B cell (primary cell): ENCODE measurements around the gene VAMP8. TPM values are rescaled to one million over a fixed set of nuclear protein-coding genes. Genes with fewer than 3 reads are reported as not detected.

ENCODE experiments used
- ATAC-seq: fragments of 200-7000 bp; cut with Tn5 transposase; one replicate; pipeline ENCODE4 v1.10.0; 2021; ENCODE audit warnings: low read depth, mild to moderate bottlenecking, moderate number of reproducible peaks, moderate library complexity
- CTCF ChIA-PET: fragments of 350-600 bp; sonication (Branson Sonifier 250); formaldehyde crosslinking; loops from one replicate; lab custom pipeline; 2021; ENCODE audit warnings: antibody characterized with exemption, inconsistent platforms; lab: Charles Lee
- POLR2A ChIA-PET: fragments of 350-600 bp; sonication (Branson Sonifier 250); formaldehyde crosslinking; loops from one replicate; lab custom pipeline; 2021; ENCODE audit warnings: antibody characterized with exemption; lab: Charles Lee
- DNase-seq: peaks from one replicate; pipeline ENCODE4 v3.0.0; 2013
- H2AFZ ChIP-seq: 2 replicates; pipeline ENCODE4 v1.6.1; 2012; ENCODE audit warnings: mild to moderate bottlenecking, low read depth, low read length; ENCODE audit not compliant: insufficient read depth, poor library complexity, severe bottlenecking
- H3K27ac ChIP-seq, 2 donors: 1 replicate in 1 of 2; 2 replicates in 1 of 2; pipeline ENCODE4 v1.5.1; 2012 to 2013; ENCODE audit warnings: low read length in 2 of 2, mild to moderate bottlenecking in 2 of 2, moderate library complexity in 1 of 2
- H3K27me3 ChIP-seq, 4 experiments: fragments of 200-600 bp in 1 of 4; sonication (generic) in 1 of 4; replicated peaks in 1 of 4; 1 replicate in 2 of 4; 2 replicates in 2 of 4; pipeline versions ENCODE4 v1.6.1 to v1.7.0; 2013 to 2016; ENCODE audit warnings: low read length in 3 of 4, mild to moderate bottlenecking in 2 of 4, mixed read lengths in 1 of 4, moderate library complexity in 1 of 4; ENCODE audit not compliant: insufficient read depth in 4 of 4, control insufficient read depth in 3 of 4; ENCODE audit errors: control extremely low read depth in 1 of 4
- H3K36me3 ChIP-seq, 2 experiments: replicated peaks in 1 of 2; 1 replicate in 1 of 2; 2 replicates in 1 of 2; pipeline versions ENCODE4 v1.6.1 to v1.7.1; 2013; ENCODE audit warnings: low read length in 1 of 2; ENCODE audit not compliant: insufficient read depth in 2 of 2, control insufficient read depth in 1 of 2; ENCODE audit errors: control extremely low read depth in 1 of 2, extremely low read depth in 1 of 2
- H3K4me1 ChIP-seq, 2 donors: fragments of 200-600 bp in 1 of 2; sonication (generic) in 1 of 2; 1 replicate in 1 of 2; 2 replicates in 1 of 2; pipeline versions ENCODE4 v1.5.1 to v1.6.1; 2013 to 2017; ENCODE audit warnings: low read length in 2 of 2; ENCODE audit not compliant: control insufficient read depth in 2 of 2, insufficient read depth in 2 of 2
- H3K4me2 ChIP-seq: replicated peaks from 2 replicates; pipeline ENCODE3; 2012; ENCODE audit warnings: mild to moderate bottlenecking, low read depth, low read length; ENCODE audit not compliant: poor library complexity, severe bottlenecking
- H3K4me3 ChIP-seq, 5 experiments: fragments of 200-600 bp in 1 of 5; sonication (generic) in 1 of 5; 1 replicate in 3 of 5; 2 replicates in 2 of 5; pipeline versions ENCODE4 v1.5.1 to v1.7.0; 2011 to 2016; ENCODE audit warnings: low read length in 4 of 5, mild to moderate bottlenecking in 4 of 5, low read depth in 2 of 5, control low read depth in 1 of 5, moderate library complexity in 1 of 5; ENCODE audit not compliant: insufficient read depth in 1 of 5; ENCODE audit errors: control extremely low read depth in 1 of 5, extremely low read depth in 1 of 5
- H3K79me2 ChIP-seq: fragments of 200-600 bp; sonication (generic); one replicate; pipeline ENCODE4 v1.6.0; 2016; ENCODE audit warnings: low read length; ENCODE audit not compliant: control insufficient read depth, insufficient read depth
- H3K9ac ChIP-seq: fragments of 200-600 bp; sonication (generic); 2 replicates; pipeline ENCODE4 v1.6.1; 2017; ENCODE audit warnings: mild to moderate bottlenecking, low read length, moderate library complexity
- H3K9me3 ChIP-seq, 3 donors: one replicate each; pipeline versions ENCODE4 v1.6.1 to v1.7.1; 2013; ENCODE audit warnings: low read length in 2 of 3; ENCODE audit not compliant: control insufficient read depth in 2 of 3, insufficient read depth in 1 of 3; ENCODE audit errors: control extremely low read depth in 1 of 3
- H4K20me1 ChIP-seq: 2 replicates; pipeline ENCODE4 v1.6.0; 2012; ENCODE audit warnings: mild to moderate bottlenecking, low read length; ENCODE audit not compliant: insufficient read depth, control insufficient read depth, poor library complexity, severe bottlenecking
- H3K27ac Mint-ChIP-seq: one replicate; pipeline ENCODE4 v1.8.0; 2021; ENCODE audit warnings: mixed read lengths
- H3K27me3 Mint-ChIP-seq: one replicate; pipeline ENCODE4 v1.8.0; 2021; ENCODE audit warnings: mixed read lengths
- H3K4me1 Mint-ChIP-seq: one replicate; pipeline ENCODE4 v1.8.0; 2021; ENCODE audit warnings: mixed read lengths
- H3K4me3 Mint-ChIP-seq: one replicate; pipeline ENCODE4 v1.8.0; 2021; ENCODE audit warnings: mixed read lengths
- H3K9me3 Mint-ChIP-seq: one replicate; pipeline ENCODE4 v1.8.0; 2022; ENCODE audit warnings: mixed read lengths; ENCODE audit not compliant: insufficient read depth
- EZH2 ChIP-seq: IDR thresholded peaks from 2 replicates; pipeline ENCODE4 v1.6.1; 2012; ENCODE audit warnings: borderline replicate concordance, low read depth, mild to moderate bottlenecking, moderate library complexity, low read length; ENCODE audit not compliant: insufficient read depth, poor library complexity, severe bottlenecking
- WGBS: methylation state at CpG from one replicate; pipeline ENCODE4 v1.1.5; 2013; ENCODE audit warnings: missing lambda C conversion rate; ENCODE audit not compliant: insufficient coverage; 5-methylcytosine and 5-hydroxymethylcytosine counted together
- intact Hi-C: fragments of 100-400 bp; cut with micrococcal nuclease; formaldehyde crosslinking; loops from one replicate; pipeline ENCODE4 v1.10.0; 2022
- polyA plus RNA-seq: library from polyadenylated mRNA; depleted of rRNA; stranded (reverse); fragments of >200 nt; gene quantifications from 2 replicates; pipeline ENCODE4 v1.2.3, GENCODE V29; 2012
- total RNA-seq, 2 donors: library from RNA; stranded (reverse); fragments of 120-200 nt in 1 of 2; gene quantifications; 1 replicate in 1 of 2; 2 replicates in 1 of 2; pipeline versions ENCODE4 v1.2.3 to v1.2.4, GENCODE V29; 2013 to 2022
- TF ChIP-seq, protein P1 (sequence below): fragments of 200-600 bp; IDR thresholded peaks from one replicate; pipeline ENCODE4 v1.8.0; 2022; ENCODE audit warnings: antibody characterized with exemption, mild to moderate bottlenecking

The VAMP8 gene
- total and polyA plus RNA-seq, 2 donors (not counting 1 experiment from before 2014, with no cell fraction given), result 68.7 to 73.8 TPM

DNA sequence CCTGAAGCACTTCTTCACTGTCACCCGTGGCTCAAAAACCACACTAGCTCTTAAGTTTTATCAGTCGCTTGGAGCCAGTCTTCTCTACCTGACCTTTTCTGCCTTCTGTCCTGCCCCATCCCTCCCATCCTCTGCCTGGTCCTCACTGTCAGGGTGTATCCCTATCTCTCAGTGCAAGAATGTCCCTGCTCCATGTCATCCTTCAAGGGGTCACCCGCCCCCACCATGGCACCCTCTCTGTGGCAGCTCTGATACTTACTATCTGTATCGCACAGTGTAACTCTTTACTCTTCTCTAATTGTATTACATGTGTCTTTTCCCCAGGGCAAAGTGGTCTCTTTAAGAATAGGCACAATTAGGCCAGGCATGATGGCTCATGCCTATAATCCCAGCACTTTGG is 11.3 kb downstream of the VAMP8 start:
- Mint-ChIP-seq H3K27ac (no peak overlapping the region), H3K9me3 (no peaks in the 10 kb centered on the region), H3K27me3 (no peaks in the 10 kb centered on the region), H3K4me3 (no peak overlapping the region), H3K4me1 (peaks cover 37% of the 10 kb centered on the region)
- 40% methylated on average over 2 of the region's 4 CpGs for WGBS
- ChIA-PET POLR2A (no interaction called here), CTCF (interaction anchor here (1.2 to 1.8 kb wide), 4 partner anchors 14 to 37 kb away, joined by 3 to 8 read pairs (median 4); partner anchors contain the start of genes GGCX and TMEM150A)
- H3K27ac ChIP-seq, result no peak overlapping the region
- TF ChIP-seq EZH2, result no peak
- TF ChIP-seq, protein P1, sequence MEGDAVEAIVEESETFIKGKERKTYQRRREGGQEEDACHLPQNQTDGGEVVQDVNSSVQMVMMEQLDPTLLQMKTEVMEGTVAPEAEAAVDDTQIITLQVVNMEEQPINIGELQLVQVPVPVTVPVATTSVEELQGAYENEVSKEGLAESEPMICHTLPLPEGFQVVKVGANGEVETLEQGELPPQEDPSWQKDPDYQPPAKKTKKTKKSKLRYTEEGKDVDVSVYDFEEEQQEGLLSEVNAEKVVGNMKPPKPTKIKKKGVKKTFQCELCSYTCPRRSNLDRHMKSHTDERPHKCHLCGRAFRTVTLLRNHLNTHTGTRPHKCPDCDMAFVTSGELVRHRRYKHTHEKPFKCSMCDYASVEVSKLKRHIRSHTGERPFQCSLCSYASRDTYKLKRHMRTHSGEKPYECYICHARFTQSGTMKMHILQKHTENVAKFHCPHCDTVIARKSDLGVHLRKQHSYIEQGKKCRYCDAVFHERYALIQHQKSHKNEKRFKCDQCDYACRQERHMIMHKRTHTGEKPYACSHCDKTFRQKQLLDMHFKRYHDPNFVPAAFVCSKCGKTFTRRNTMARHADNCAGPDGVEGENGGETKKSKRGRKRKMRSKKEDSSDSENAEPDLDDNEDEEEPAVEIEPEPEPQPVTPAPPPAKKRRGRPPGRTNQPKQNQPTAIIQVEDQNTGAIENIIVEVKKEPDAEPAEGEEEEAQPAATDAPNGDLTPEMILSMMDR, result no peak
- no peak overlapping the region for H3K4me3 ChIP-seq
- H3K9me3 ChIP-seq, result no peaks in the 10 kb centered on the region
- H4K20me1 ChIP-seq, result no peaks in the 10 kb centered on the region
- H3K36me3 ChIP-seq, result no peaks in the 10 kb centered on the region
- H3K9ac ChIP-seq, result no peak overlapping the region
- DNase-seq, result no peak
- H3K79me2 ChIP-seq, result peaks cover 23% of the 10 kb centered on the region
- no peak overlapping the region for H3K4me2 ChIP-seq
- intact Hi-C loops, result no loop called here
- peaks cover 22 to 34% of the 10 kb centered on the region in 2 donors for H3K4me1 ChIP-seq
- H2AFZ ChIP-seq, result no peak overlapping the region
- no peak for ATAC-seq
- H3K27me3 ChIP-seq, result no peaks in the 10 kb centered on the region

DNA sequence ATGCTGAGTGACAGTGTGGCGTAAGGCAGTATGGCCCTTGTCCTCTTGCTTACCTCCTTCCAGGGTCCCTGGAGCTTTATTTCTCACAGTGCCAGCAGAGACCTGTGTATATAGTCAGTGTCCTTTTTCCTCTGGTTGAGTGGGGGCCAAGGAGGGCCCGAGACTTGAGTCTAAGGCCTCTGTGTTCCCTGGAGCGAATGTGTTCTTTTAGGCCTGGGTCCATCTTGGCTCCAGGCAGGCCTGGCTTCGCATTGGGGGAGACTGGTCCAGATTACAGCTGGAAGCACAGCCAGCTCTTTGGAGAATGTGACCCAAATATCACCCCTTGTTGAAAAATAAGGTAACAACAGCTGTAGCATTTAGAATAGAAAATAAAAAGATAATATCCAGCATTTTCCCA is 11.8 kb downstream of the VAMP8 start:
- H3K27me3 ChIP-seq, result no peaks in the 10 kb centered on the region
- H3K4me1 ChIP-seq, result peaks cover 20 to 30% of the 10 kb centered on the region in 2 donors
- H3K27ac Mint-ChIP-seq, result no peak overlapping the region
- H3K27ac ChIP-seq, result no peak overlapping the region
- H3K9ac ChIP-seq, result no peak overlapping the region
- TF ChIP-seq, protein P1, result no peak
- no peak for TF ChIP-seq EZH2
- H3K4me3 ChIP-seq, result no peak overlapping the region
- no peaks in the 10 kb centered on the region for H3K27me3 Mint-ChIP-seq
- DNase-seq (no peak), ATAC-seq (no peak)
- H3K9me3 ChIP-seq, result no peaks in the 10 kb centered on the region
- ChIA-PET POLR2A (no interaction called here), CTCF (interaction anchor here (1.2 to 1.3 kb wide), 2 partner anchors 14 to 28 kb away, joined by 3 read pairs; partner anchors contain the start of genes GGCX and TMEM150A)
- no peaks in the 10 kb centered on the region for H3K9me3 Mint-ChIP-seq
- peaks cover 26% of the 10 kb centered on the region for H3K79me2 ChIP-seq
- no peak overlapping the region for H3K4me3 Mint-ChIP-seq
- H3K4me2 ChIP-seq, result no peak overlapping the region
- 91% methylated on average over 3 of the region's 4 CpGs for WGBS
- H3K36me3 ChIP-seq, result no peaks in the 10 kb centered on the region
- peaks cover 36% of the 10 kb centered on the region for H3K4me1 Mint-ChIP-seq
- H4K20me1 ChIP-seq, result no peaks in the 10 kb centered on the region
- intact Hi-C loops, result no loop called here
- H2AFZ ChIP-seq, result no peak overlapping the region
